Muscle of arm (tissue), 12 donors: ENCODE data around the gene COL19A1. TPM values are rescaled to one million over a fixed set of nuclear protein-coding genes. Genes with fewer than 3 reads are reported as not detected.

Experiments
- DNase-seq: peaks from one replicate; pipeline ENCODE4 v3.0.0-alpha.2; 2013
- polyA plus RNA-seq, 12 donors: library from polyadenylated mRNA; unstranded; fragments of 120-200 nt; gene quantifications; one replicate each; pipeline ENCODE4 v1.2.1, GENCODE V29; 2013; ENCODE audit not compliant: insufficient read length in 12 of 12

Gene COL19A1
- polyA plus RNA-seq, 12 donors, result 3.0 to 66.7 (median 4.8) TPM

GRCh38 chr6:70171236-70171635, 304.9 kb downstream of the COL19A1 start:
- DNase-seq, result no peak

- no peak for DNase-seq
Observed at GRCh38 chr6:70172252-70172651, 305.9 kb downstream of the COL19A1 start.

- no peak for DNase-seq
Observed at GRCh38 chr6:70175770-70176169, 309.4 kb downstream of the COL19A1 start.

GRCh38 chr6:70176842-70177550, 310.6 kb downstream of the COL19A1 start:
- DNase-seq, result no peak

GRCh38 chr6:70180183-70180900, 314.0 kb downstream of the COL19A1 start:
- DNase-seq, result no peak

GRCh38 chr6:70180901-70181599, 314.7 kb downstream of the COL19A1 start:
- no peak for DNase-seq

GRCh38 chr6:70183538-70183937, 317.2 kb downstream of the COL19A1 start:
- DNase-seq, result no peak

- no peak for DNase-seq
Observed at GRCh38 chr6:70184723-70185122, 318.4 kb downstream of the COL19A1 start.

- DNase-seq, result no peak
Observed at GRCh38 chr6:70186461-70186860, 320.1 kb downstream of the COL19A1 start.

- DNase-seq, result no peak
Observed at GRCh38 chr6:70188202-70188601, 321.8 kb downstream of the COL19A1 start.

- no peak for DNase-seq
Observed at GRCh38 chr6:70194421-70194820, 328.1 kb downstream of the COL19A1 start.

GRCh38 chr6:70196531-70196930, 330.2 kb downstream of the COL19A1 start:
- DNase-seq, result no peak

GRCh38 chr6:70198785-70199184, 332.4 kb downstream of the COL19A1 start:
- DNase-seq, result no peak

GRCh38 chr6:70208235-70208790, 342.0 kb downstream of the COL19A1 start:
- no peak for DNase-seq

- DNase-seq, result no peak
Observed at GRCh38 chr6:70210462-70210861, 344.1 kb downstream of the COL19A1 start.

GRCh38 chr6:70215460-70216108, 349.2 kb downstream of the COL19A1 start:
- DNase-seq, result no peak

GRCh38 chr6:70216767-70217166, 350.4 kb downstream of the COL19A1 start:
- DNase-seq, result no peak

- no peak for DNase-seq
Observed at GRCh38 chr6:70219943-70220613, 353.7 kb downstream of the COL19A1 start.

GRCh38 chr6:70221025-70221714, 354.8 kb downstream of the COL19A1 start:
- peak; percentile 36 for DNase-seq

- no peak for DNase-seq
Observed at GRCh38 chr6:70221715-70222438, 355.5 kb downstream of the COL19A1 start.
